GM19351 (cell line): ENCODE measurements around the gene MAGED2.
A peak's percentile ranks its signal among the peaks of the same experiment; 100 is the strongest.
"Not testable (repeated sequence)": the region's sequence is repeated elsewhere in the genome, so short reads cannot be mapped to it uniquely, and the experiment has no call there.

Source experiments
- ATAC-seq: cut with Tn5 transposase; IDR thresholded peaks from one replicate; pipeline ENCODE4 v1.9.1; 2021; ENCODE audit warnings: mild to moderate bottlenecking, moderate library complexity; ENCODE audit not compliant: unreplicated experiment

The MAGED2 gene

GRCh38 chrX:54807524-54808108 is at the start of gene MAGED2:
MAGED2 (plus strand) TSS chrX:54807745; CDS start chrX:54809332, 1,587 bp downstream.
- no peak for ATAC-seq

GRCh38 chrX:54758114-54759055 is 49.2 kb upstream of the MAGED2 start:
- ATAC-seq = no peak

GRCh38 chrX:54774391-54775094 is 33.0 kb upstream of the MAGED2 start:
- ATAC-seq = not testable (repeated sequence)

GRCh38 chrX:54776061-54776460 is 31.5 kb upstream of the MAGED2 start:
- no peak for ATAC-seq

- ATAC-seq = no peak
These were observed 30.4 kb upstream of the MAGED2 start for GRCh38 chrX:54776987-54777672.

- ATAC-seq = no peak
These were observed 21.6 kb upstream of the MAGED2 start for GRCh38 chrX:54785901-54786300.

GRCh38 chrX:54786967-54787366 is 20.6 kb upstream of the MAGED2 start:
- ATAC-seq = peak; percentile 69

- no peak for ATAC-seq
These were observed 19.1 kb upstream of the MAGED2 start for GRCh38 chrX:54788446-54788845.

GRCh38 chrX:54789405-54789804 is 18.1 kb upstream of the MAGED2 start:
- not testable (repeated sequence) for ATAC-seq

- no peak for ATAC-seq
These were observed 13.5 kb upstream of the MAGED2 start for GRCh38 chrX:54794028-54794427.

GRCh38 chrX:54794795-54795194 is 12.8 kb upstream of the MAGED2 start:
- ATAC-seq = no peak

- ATAC-seq = no peak
These were observed 9.4 kb upstream of the MAGED2 start, which contains the start of gene ITIH6 for GRCh38 chrX:54798137-54798536. ITIH6 (minus strand) TSS chrX:54798255; CDS start chrX:54798210, 45 bp downstream.

GRCh38 chrX:54799046-54799445 is 8.5 kb upstream of the MAGED2 start:
- no peak for ATAC-seq

- peak; percentile 20 for ATAC-seq
These were observed 612 bp downstream of the MAGED2 start for GRCh38 chrX:54808109-54808604.

GRCh38 chrX:54808605-54809483 is 1.3 kb downstream of the MAGED2 start:
- ATAC-seq = peak; percentile 86

GRCh38 chrX:54810532-54810931 is 3.0 kb downstream of the MAGED2 start:
- no peak for ATAC-seq

- ATAC-seq = no peak
These were observed 3.8 kb downstream of the MAGED2 start for GRCh38 chrX:54811301-54811885.

GRCh38 chrX:54812306-54812705 is 4.8 kb downstream of the MAGED2 start:
- ATAC-seq = no peak

GRCh38 chrX:54817220-54817820 is 9.8 kb downstream of the MAGED2 start:
- ATAC-seq = no peak
